ENCODE results near the gene S100A10.

GRCh38 chr1:151944857-151945575 lies 48.6 kb downstream of the S100A10 start:
- TF ChIP-seq CTCF (IDR thresholded peaks at IDR 0.05) (no peak), POLR2A (IDR thresholded peaks at IDR 0.05) (no peak)

Data from body of pancreas (tissue), 4 donors.